SU-DHL-6 (cell line): ENCODE measurements around the gene SLC6A13.

Experiments
- H2AFZ ChIP-seq: fragments of 200-600 bp; sonication (generic); 2 replicates; pipeline ENCODE4 v1.6.1; 2014; ENCODE audit warnings: low read depth, mild to moderate bottlenecking, moderate library complexity, mixed read lengths, antibody characterized with exemption, low read length; ENCODE audit not compliant: severe bottlenecking
- H3F3A ChIP-seq: fragments of 200-600 bp; shearing (Covaris generic); 2 replicates; pipeline ENCODE4 v1.6.0; 2016; ENCODE audit warnings: antibody characterized with exemption, mild to moderate bottlenecking; ENCODE audit not compliant: insufficient read depth
- H3K27ac ChIP-seq: fragments of 200-600 bp; sonication (generic); 2 replicates; pipeline ENCODE4 v1.5.1; 2016; ENCODE audit warnings: low read depth, mild to moderate bottlenecking, low read length, moderate library complexity, mixed read lengths
- H3K27me3 ChIP-seq: fragments of 200-600 bp; sonication (generic), shearing (Covaris generic); 2 replicates; pipeline ENCODE4 v1.6.0; 2014; ENCODE audit warnings: mild to moderate bottlenecking, low read length
- H3K36me3 ChIP-seq: fragments of 200-600 bp; sonication (generic); 2 replicates; pipeline ENCODE4 v1.6.1; 2014; ENCODE audit warnings: mild to moderate bottlenecking, low read length, mixed read lengths
- H3K4me2 ChIP-seq: fragments of 300-600, 200-600 bp; shearing (Covaris generic), sonication (generic); 2 replicates; pipeline ENCODE4 v1.6.0; 2014; ENCODE audit warnings: low read length, low read depth, mild to moderate bottlenecking; ENCODE audit not compliant: poor library complexity, severe bottlenecking
- H3K4me3 ChIP-seq: fragments of 200-600 bp; sonication (generic); 2 replicates; pipeline ENCODE4 v1.5.1; 2014; ENCODE audit warnings: antibody characterized with exemption, low read length, mild to moderate bottlenecking, mixed read lengths; ENCODE audit not compliant: insufficient read depth, poor library complexity, severe bottlenecking
- H3K79me2 ChIP-seq: fragments of 200-600 bp; sonication (generic); 2 replicates; pipeline ENCODE4 v1.6.1; 2014; ENCODE audit warnings: mild to moderate bottlenecking, low read length, moderate library complexity; ENCODE audit not compliant: insufficient read depth
- H3K9ac ChIP-seq: fragments of 200-600 bp; sonication (generic); 2 replicates; pipeline ENCODE4 v1.7.0; 2014; ENCODE audit warnings: mild to moderate bottlenecking, low read length
- H3K9me2 ChIP-seq: fragments of 200-600 bp; sonication (generic); replicated peaks from 2 replicates; pipeline ENCODE4 v1.6.1; 2014; ENCODE audit warnings: low read length; ENCODE audit not compliant: insufficient read depth
- H3K9me3 ChIP-seq: fragments of 200-600 bp; sonication (generic); 2 replicates; pipeline ENCODE4 v1.6.1; 2014; ENCODE audit warnings: low read length, mixed read lengths; ENCODE audit not compliant: insufficient read depth
- H4K20me1 ChIP-seq: fragments of 200-600 bp; sonication (generic); 2 replicates; pipeline ENCODE4 v1.6.1; 2014; ENCODE audit warnings: low read depth, mild to moderate bottlenecking, antibody characterized with exemption, low read length, moderate library complexity, mixed read lengths
- CTCF ChIP-seq: fragments of 200-600 bp; sonication (generic); IDR thresholded peaks from one replicate; pipeline ENCODE4 v1.5.1; 2017; ENCODE audit warnings: antibody characterized with exemption, mild to moderate bottlenecking, low read length, moderate library complexity; ENCODE audit not compliant: insufficient read depth, poor library complexity, severe bottlenecking
- EZH2phosphoT487 ChIP-seq: fragments of 200-600 bp; sonication (generic), shearing (Covaris generic); conservative IDR thresholded peaks from 2 replicates; pipeline ENCODE4 v1.6.1; 2018; ENCODE audit warnings: mild to moderate bottlenecking, antibody characterized with exemption, low read length, moderate library complexity, mixed read lengths

The SLC6A13 gene

GRCh38 chr12:206746-207440, 55.7 kb downstream of the SLC6A13 start:
- Histone ChIP-seq H2AFZ (no peak overlapping the region), H4K20me1 (no peaks in the 10 kb centered on the region), H3K4me3 (no peak overlapping the region), H3F3A (no peaks in the 10 kb centered on the region), H3K9ac (no peak overlapping the region), H3K9me2 (no peaks in the 10 kb centered on the region), H3K79me2 (no peaks in the 10 kb centered on the region), H3K36me3 (no peaks in the 10 kb centered on the region), H3K27me3 (no peaks in the 10 kb centered on the region), H3K27ac (no peak overlapping the region), H3K4me2 (no peak overlapping the region), H3K9me3 (no peaks in the 10 kb centered on the region)
- TF ChIP-seq CTCF, result no peak
- TF ChIP-seq EZH2phosphoT487, result no peak

GRCh38 chr12:205026-205425, 57.6 kb downstream of the SLC6A13 start:
- Histone ChIP-seq H3K4me3 (no peak overlapping the region), H3F3A (no peaks in the 10 kb centered on the region), H3K9ac (no peak overlapping the region), H3K36me3 (no peaks in the 10 kb centered on the region), H3K27ac (no peak overlapping the region), H3K4me2 (no peak overlapping the region), H2AFZ (no peak overlapping the region), H3K79me2 (no peaks in the 10 kb centered on the region), H3K9me2 (no peaks in the 10 kb centered on the region), H4K20me1 (no peaks in the 10 kb centered on the region), H3K27me3 (no peaks in the 10 kb centered on the region), H3K9me3 (no peaks in the 10 kb centered on the region)
- TF ChIP-seq CTCF, result no peak

GRCh38 chr12:204261-204678, 58.4 kb downstream of the SLC6A13 start:
- Histone ChIP-seq H3K79me2 (no peaks in the 10 kb centered on the region), H3K4me3 (no peak overlapping the region), H3K9ac (no peak overlapping the region), H3K9me3 (no peaks in the 10 kb centered on the region), H2AFZ (no peak overlapping the region), H3K27ac (no peak overlapping the region), H3F3A (no peaks in the 10 kb centered on the region), H3K36me3 (no peaks in the 10 kb centered on the region), H3K27me3 (no peaks in the 10 kb centered on the region), H3K9me2 (no peaks in the 10 kb centered on the region), H4K20me1 (no peaks in the 10 kb centered on the region), H3K4me2 (no peak overlapping the region)
- no peak for TF ChIP-seq CTCF
- TF ChIP-seq EZH2phosphoT487, result no peak
